Hematopoietic multipotent progenitor cell treated with erythropoietin and hydrocortisone succinate and interleukin-3 and kit ligand, for 17 days (in vitro differentiated cells): Measurements from ENCODE around the gene HES6.
A peak's percentile ranks its signal among the peaks of the same experiment; 100 is the strongest.
"Not testable (repeated sequence)": the region's sequence is repeated elsewhere in the genome, so short reads cannot be mapped to it uniquely, and the experiment has no call there.

Experiments used
- DNase-seq: peaks from one replicate; pipeline ENCODE4 v3.0.0-alpha.2; 2015; ENCODE audit warnings: low spot score

The HES6 gene

GRCh38 chr2:238239863-238240756, at the start of gene HES6:
HES6 (minus strand) TSS chr2:238240038; CDS start chr2:238239905, 133 bp downstream.
- peak; percentile 88 for DNase-seq

GRCh38 chr2:238289574-238289973, 49.7 kb upstream of the HES6 start:
- no peak for DNase-seq

DNA sequence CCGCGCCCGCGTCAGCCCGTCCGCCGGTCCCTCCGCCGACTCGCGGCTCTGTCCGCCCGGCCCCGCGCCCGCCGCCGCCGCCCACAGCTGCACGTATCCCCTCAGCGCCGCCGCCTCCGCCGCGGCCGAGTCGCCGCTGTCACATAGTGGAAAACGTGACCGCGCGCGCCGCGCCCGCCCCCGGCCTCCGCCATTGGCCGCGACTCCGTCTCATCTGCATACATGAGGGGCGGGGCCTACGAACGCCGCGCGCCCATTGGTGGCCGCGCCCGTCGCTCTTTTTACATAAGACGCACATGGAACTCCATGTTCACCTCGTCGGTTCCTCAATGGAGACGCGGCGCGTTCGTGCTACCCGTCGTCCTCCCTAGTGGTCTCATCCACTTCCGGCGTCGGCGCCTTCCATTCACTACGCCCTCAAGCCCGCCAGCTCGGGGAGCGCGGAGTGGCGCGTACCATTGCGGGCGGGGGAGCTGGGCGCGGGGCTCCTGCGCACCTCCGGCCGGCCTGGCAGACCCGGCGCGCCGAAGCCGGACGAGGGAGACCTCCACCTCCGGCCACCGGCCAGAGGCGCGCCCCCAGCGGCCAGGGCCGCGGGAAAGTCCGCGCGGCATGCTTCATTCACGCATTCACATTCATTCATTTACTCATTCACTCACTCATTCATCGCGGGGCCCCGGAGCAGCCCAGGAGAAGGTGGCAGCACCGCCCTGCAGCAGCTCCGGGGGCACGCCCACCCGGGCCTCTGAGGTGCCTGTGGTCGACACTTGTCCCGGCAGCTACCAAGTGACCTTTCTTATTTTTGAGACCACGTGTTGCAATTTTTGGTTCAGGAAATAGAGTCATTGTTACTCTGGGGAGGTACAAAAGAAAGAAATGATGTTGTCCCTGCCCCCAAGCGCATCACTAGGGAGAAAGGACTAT, 49.1 kb upstream of the HES6 start:
- DNase-seq = peak; percentile 95

DNA sequence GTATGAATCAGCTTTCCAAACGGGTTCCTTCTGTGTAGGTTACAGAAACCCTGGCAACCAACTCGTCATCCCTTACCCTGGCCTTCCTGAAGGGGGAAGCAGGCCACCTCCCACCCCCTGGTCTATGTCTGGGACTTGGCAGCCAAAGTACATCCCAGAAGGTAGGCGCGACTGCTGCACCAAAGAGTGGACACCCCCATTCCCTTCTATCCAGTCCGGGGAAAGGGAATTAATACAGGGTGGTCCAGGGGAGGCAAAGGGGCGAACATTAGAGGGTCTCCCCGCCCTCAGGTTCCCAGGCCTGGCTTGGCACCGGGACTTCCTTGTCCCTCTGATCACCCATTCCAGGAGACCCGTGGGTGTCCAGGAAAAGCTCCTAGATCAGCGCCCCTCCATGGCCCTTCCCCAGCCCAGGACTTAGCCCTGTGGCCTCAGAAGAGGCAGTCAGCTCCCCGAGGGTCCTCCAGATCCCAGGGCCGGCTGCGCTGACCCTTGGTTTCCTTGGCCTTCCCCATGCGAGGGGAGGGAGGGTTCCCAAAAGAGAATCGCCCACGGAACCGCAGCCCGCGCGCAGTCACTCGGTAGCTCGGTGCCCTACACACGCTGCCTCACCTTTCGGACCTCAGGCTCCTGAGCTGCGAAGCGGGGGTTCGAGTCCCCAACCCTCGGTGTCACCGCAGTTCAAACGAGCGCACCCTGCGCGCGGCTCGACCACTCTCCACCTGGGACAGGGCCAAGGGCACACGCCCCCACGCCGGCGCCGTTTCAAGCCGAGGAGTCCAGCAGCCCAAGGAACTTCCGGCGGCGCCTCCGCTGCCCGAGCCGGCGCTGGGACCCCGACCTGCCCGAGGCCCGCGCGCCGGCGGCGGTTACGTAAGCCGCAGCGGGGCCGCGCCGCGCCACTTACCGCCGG, 48.2 kb upstream of the HES6 start, which contains the start of gene PER2:
TSS of gene PER2 (minus strand) at position 874 of the 913 bp plus-strand sequence. CDS start 10,674 bp downstream, outside the sequence.
- no peak for DNase-seq

GRCh38 chr2:238286987-238287736, 47.3 kb upstream of the HES6 start:
- DNase-seq = no peak

- no peak for DNase-seq
Observed at GRCh38 chr2:238286551-238286950, 46.7 kb upstream of the HES6 start.

DNA sequence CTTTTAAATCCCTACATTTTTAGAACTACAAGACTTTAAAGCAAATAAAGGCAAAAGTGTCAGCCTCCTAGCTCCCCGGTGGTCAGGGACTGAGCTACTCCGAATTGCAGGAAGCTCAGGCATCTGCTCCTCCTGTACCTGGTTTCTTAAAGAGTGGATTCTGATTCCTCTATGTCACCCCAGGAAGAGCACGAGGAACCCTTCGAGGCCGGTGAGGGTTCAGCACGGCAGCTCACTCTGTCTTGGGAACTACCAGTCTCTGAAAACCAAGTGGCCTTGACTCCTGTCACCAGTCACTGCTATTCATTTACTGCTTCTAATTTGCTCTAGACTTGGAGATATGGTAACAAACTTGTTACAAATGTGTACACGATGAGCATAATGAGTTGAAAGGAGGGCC, 46.3 kb upstream of the HES6 start:
- DNase-seq = no peak

GRCh38 chr2:238285653-238286082, 45.8 kb upstream of the HES6 start:
- DNase-seq = no peak

DNA sequence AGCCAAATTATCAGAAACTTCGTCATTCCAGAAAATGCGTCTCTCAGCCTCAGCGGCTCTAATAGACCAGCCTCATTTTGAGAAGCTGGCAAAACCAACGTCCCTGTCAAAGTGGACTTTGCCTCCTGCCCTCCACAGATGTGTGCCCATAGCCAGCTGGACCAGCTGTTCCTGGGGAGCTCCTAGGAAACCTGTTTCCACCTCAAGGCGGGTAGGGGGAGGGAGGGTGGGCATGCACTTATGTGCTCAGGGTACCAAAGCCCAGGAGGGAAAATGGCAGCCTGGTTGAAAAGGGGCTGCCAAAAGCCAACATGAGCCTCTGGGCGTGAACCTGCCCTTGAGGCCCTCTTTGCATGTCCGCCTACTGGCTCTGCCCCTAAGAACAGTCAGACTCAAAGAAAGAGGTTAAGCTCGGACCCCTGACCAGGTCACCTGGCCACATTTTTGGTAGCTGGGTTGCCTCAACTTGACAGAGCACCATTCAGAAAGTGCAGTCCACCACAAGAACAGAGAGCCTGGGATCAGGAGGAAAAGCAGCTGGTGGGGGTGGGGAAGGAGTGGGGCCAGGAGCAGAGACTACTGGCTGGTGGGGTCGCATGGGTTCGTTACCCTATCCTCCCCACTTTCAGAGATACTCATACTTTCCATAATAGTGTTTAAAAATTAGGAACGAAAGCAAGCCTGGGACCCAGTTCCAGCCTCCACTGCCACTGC, 45.1 kb upstream of the HES6 start:
- no peak for DNase-seq

DNA sequence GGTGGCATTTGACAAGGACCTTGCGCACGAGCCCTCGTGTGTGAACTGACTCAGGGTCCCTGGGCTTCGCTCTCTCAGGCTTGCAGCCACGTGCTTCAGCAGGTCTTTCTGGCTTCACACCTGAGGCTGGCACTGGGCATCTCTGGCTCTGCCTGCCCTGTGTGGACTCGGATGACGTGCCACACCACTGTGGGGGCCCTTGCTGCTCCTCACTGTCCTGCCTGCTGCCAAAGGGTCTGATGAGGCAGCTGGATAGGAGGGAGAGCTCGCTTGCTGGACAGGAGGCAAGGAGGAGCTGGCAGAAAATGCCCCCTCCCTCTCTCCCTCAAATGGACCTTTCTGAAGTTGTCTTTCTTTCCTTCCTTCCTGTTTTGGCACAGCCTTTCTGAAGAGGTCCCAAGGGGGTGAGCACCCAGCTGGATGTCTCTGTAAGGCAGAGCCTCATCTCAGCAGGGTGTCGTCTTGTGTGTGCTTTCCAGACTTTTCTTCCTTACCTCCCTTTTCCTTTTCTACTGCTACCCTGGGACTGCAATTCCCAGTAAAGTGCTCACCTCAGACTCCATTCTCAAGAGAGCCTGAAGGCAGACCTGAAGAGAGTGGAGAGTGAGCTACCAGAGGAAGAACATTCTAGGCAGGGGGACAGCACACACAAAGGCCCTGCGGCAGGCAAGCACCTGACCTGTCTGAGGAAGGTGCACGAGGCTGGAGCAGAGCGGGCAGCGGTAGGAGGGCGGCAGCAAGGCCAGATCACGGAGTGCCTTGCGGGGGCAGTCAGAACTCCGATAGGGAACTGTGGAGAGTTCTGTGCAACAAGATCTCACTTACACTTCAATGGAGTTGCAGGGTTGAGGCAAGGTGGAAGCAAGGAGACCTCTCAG, 43.3 kb upstream of the HES6 start:
- DNase-seq = no peak

DNA sequence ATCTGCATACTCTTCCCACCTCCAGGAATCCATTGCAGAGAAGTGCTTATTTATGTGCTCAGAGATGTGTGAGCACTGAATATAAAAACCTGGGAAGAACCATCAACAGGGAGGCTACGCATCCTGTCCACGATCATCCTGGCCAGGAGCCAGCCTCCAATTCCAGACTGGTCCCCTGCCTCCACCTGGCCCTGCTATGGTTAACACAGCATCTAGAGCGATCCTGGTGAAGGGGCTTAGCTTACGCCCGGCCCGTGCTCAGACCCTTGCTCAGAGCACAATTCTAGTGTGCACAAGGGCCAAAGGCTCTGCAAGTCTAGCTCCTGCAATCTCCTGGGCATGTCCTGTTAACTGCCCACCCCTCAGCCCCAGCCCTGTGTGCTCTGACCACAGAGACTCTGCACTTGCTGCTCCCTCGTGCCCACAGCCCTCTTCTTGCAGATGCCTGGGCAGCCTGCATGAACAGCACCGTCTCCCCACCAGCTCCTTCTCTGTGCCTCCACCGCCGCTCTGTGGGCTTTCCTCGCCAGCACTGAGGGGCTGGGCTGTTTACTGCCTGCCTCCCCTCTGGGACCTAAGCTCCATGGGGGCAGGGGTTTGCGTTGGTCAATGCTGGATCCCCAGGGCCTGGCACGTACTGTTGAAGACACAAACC, 42.1 kb upstream of the HES6 start:
- no peak for DNase-seq

GRCh38 chr2:238280083-238280825, 40.4 kb upstream of the HES6 start:
- no peak for DNase-seq

DNA sequence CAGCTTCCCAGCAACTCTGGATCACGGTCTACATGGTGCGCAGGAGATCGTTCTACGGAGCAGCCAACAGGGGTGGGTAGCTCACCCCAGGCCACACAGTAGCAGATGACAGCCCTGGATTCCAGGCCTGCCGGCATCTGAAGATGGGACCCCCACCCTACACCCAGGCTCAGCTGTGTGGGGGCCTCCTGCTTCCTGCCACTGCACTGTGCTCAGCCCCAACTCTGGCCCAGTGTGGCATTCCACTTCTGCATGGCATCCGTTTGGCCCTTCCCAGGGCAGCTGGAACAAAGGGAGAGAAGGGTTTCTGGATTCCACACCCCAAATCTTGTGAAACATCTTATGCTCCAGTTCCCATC, 39.5 kb upstream of the HES6 start:
- DNase-seq = no peak

DNA sequence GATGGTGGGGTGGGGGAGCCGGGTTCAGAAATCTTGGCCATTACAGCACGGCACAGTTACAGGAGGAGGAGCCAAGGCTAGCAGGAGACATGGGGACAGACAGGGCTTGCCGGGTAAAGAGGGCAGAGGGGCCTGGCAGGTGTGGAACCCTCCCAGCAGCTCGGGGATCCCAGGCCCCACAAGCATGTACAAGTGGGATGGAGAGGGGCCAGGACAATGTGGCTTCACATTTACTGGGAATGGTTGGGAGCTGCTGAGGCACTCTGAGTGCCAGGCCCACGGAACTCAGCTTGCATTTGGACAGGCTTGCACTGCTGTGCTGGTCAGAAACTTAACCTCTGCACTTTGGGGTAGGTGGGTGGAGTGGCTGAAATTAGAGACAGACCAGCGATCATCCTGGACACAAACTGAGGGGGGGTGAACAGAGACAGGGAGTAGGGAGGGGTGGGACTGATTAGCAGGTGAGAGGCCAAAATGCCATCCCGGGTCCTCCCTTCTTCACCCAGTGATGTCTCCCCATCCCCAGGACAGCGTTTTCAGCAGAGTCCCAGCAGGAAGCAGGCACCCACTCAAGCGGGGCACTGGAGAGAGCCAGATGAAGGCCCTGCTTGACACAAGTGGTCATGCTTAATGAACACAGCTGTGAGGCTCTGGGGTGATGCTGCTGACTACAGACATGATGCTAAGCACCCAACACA, 38.9 kb upstream of the HES6 start:
- DNase-seq = no peak

DNA sequence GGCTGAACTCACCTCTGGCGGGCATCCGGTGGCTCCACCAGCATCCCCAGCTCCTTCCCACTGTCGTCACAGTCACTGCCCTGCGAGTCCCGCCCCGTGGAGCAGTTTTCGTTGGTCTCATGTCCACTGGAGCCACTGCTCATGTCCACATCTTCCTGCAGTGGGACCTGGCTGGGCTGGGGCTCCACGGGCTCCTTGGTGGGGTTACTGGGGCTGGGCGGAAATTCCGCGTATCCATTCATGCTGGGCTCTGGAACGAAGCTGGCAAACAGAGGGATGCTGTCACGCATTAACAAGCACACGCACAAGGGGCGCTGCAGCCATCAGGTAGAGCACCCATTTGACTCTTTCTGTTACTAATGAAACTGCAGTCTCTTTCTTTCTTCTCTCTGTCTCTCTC, 37.9 kb upstream of the HES6 start:
- no peak for DNase-seq

- DNase-seq = no peak
Observed at GRCh38 chr2:238274152-238274865, 34.5 kb upstream of the HES6 start.

- not testable (repeated sequence) for DNase-seq
Observed at GRCh38 chr2:238273433-238273832, 33.6 kb upstream of the HES6 start.
